ENCODE results near the gene CILP2.

The CILP2 gene

DNA sequence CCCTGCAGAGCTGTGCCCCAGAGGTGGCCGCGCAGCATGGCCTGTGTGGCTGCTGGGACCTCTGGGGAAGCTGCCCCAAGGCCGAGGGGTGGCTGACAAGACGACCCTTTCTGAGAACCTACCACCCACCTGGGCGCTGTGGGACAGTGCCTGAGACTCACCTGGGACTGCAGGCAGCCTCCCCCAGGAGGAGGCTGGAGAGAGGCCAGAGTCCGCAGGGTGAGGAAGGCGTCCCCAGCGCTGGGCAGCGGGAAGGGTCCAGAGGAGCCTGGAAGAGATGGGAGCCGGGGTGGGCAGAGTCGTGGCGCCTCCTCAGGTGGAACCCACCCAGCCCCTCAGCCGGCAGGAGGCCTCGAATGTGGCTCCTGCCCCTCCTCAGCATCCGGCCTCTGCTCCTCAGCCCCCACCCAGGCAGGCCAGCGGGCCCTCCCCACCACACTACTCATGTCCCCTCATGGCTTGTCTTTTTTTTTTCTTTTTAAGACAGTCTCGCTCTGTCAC is 25.3 kb downstream of the CILP2 start:
- no peak for DNase-seq (ENCODE audit: low spot score)

DNA sequence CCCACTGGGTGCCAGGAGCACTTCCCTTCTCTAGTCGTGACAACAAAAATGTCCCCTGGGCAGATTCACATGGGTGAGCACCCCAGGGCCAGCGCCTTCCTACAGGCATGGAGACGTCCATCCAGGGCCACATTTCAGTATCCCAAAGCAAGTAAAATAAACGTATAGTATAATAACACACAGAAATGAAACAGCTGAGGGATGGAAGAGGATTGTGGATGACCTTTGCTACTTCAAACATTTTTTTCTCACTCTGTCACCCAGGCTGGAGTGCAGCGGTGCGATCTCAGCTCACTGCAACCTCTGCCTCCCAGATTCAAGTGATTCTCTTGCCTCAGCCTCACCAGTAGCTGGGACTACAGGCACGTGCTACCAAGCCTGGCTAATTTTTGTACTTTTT is 28.2 kb downstream of the CILP2 start:
- DNase-seq (ENCODE audit: low spot score): no peak

GRCh38 chr19:19567391-19567790 is 29.3 kb downstream of the CILP2 start:
- DNase-seq (ENCODE audit: low spot score): no peak

DNA sequence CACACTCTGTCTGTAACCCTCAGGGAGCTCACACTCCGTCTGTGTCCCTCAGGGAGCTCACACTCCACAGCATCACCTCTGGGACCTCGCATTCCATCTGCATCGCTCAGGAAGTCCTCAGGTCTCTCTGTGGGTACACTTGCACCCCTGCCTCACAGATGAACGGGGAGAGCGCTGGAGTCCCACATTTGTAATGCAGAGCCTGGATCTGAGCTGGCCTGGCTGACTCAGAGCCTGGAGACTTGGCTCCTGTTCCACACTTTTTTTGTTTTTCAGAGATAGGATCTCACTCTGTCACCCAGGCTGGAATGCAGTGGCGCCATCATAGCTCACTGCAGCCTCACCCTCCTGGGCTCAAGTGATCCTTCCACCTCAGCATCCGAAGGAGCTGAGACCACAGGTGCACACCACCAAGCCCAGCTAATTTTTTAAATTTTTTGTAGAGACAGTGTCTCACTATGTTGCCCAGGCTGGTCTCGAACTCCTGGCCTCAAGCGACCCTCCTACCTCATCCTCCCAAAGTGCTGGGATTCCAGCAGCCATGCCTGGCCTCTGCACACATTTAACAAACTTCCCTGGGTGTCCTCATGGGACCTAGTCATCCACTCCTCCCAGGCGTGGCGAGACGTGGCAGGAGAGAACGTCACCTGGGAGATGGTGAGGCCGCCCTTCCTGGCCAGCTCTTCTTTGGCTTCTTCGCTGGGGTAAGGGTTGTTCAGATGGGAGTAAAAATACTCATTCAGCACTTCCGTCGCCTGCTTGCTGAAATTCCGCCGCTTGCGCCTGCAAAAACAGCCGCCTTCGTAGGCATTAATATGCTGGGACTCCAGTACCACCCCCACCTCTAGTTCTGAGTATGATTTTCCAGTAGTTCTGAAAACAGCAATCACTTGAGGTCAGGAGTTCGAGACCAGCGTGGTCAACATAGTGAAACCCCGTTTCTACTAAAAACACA is 31.0 kb downstream of the CILP2 start:
- DNase-seq (ENCODE audit: low spot score): no peak

- no peak for DNase-seq (ENCODE audit: low spot score)
Measured at GRCh38 chr19:19570571-19570970, 32.5 kb downstream of the CILP2 start.

DNA sequence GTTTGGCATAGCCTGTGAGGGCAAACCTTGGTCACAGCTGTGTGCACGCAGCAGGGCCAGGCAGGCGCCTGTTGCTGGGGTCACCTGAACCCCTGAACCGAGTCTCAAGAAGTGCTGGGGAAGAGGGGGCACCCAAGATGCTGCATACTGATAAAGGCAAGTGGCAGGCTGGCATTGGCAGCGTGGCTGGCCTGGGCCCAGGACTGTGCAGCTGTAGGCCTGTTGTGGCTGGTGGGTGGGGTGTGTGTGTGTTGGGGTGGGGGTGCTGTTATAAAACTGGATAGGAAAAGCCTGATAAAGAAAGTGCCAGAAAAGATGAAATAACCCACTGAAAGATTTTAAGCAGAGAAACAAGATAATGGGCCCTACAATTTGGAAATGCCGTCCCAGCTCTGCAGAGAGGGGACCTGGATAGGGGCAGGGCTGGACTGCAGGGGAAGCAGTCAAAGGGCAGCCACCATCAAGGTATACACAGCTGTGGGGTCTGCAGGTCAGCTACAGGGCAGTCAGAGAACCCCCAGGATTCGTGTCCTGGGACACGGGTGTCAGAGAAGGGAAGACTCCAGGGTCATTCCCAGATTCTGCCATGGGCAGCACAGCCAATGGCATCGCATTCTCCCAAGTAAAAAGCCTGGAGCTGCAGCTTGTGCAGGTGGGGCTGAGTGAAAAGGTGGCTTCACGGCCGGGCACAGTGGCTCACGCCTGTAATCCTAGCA is 33.2 kb downstream of the CILP2 start:
- DNase-seq (ENCODE audit: low spot score): no peak

DNA sequence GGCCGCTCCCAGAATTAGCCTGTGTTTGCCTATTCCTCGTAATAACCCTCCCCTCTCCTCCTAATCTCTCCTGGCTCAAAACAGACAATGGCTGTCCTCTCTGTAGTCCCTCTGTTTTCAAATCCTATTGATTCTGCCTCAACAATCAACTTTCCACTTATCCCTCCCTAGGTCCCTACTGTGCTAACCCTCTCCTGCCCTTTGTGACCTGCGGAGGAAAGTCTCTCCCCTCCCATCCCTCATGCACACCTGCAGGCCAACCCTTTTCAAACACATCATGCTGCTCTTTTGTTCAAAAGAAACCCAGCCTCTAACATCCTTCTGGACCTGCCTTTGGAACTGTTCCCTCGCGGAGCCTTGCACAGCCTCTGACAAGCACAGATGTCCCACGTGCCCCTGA is 37.3 kb downstream of the CILP2 start:
- no peak for DNase-seq (ENCODE audit: low spot score)

DNA sequence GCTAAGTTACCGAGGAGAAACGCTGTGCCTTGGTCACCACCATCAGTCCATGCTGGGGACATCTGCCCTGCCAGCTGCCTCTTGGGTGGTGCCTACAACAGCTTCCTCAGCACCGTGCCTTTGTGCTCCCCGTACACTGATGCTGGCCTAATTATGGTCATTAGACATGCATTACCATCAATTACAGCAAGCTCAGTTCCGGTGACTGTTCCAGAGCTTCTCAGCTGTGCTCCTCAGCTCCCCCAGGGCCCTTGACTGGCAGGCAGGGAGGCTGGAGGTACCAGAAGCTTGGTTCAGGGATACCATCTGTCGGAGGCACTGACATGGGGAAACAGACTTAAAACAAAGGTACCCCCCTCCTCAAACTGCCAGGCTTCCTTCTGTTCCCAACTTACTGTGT is 40.2 kb downstream of the CILP2 start:
- DNase-seq (ENCODE audit: low spot score): no peak

GRCh38 chr19:19579533-19580361 is 41.7 kb downstream of the CILP2 start:
- DNase-seq (ENCODE audit: low spot score): no peak

GRCh38 chr19:19580418-19580817 is 42.4 kb downstream of the CILP2 start:
- DNase-seq (ENCODE audit: low spot score): no peak

- no peak for DNase-seq (ENCODE audit: low spot score)
Measured at GRCh38 chr19:19581391-19581790, 43.3 kb downstream of the CILP2 start.

- DNase-seq (ENCODE audit: low spot score): no peak
Measured at GRCh38 chr19:19582471-19582870, 44.4 kb downstream of the CILP2 start.

GRCh38 chr19:19584356-19584755 is 46.3 kb downstream of the CILP2 start:
- no peak for DNase-seq (ENCODE audit: low spot score)

DNA sequence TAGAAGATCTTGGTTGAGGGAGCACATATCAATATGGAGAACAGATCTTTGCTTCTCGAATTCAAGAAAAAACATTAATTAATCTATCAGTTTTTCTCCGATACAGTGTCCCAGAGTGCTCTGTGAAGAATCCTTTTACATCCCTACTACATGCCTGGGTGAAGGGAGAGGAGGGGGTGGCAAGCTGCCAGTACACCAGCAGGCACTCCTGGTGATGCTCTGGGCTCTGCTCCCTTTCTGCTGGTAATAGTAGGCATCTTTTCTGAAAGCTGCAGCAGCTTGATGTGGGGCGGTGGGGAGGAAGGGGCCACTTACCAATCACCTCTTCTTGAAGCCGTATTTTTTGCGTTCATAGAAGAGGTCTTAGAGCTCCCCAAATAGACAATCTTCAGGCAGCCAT is 49.7 kb downstream of the CILP2 start:
- DNase-seq (ENCODE audit: low spot score): no peak

DNA sequence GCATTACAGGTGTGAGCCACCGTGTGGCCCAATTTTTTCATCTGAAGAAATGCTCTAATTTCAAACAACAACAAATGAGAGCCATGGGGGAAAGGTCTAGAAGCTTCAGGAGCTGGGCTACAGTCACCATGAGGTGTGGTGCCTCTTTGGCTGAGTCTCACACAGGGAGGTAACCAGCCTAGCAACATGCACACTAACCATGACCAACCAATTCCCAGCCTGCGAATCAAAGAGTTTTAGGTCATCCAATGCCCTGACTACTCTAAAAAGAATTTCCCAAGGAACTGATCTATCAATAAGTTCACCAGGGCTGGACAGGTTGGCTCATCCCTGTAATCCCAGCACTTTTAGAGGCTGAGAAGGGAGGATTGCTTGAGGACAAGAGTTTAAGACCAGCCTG is 50.5 kb downstream of the CILP2 start:
- no peak for DNase-seq (ENCODE audit: low spot score)

DNA sequence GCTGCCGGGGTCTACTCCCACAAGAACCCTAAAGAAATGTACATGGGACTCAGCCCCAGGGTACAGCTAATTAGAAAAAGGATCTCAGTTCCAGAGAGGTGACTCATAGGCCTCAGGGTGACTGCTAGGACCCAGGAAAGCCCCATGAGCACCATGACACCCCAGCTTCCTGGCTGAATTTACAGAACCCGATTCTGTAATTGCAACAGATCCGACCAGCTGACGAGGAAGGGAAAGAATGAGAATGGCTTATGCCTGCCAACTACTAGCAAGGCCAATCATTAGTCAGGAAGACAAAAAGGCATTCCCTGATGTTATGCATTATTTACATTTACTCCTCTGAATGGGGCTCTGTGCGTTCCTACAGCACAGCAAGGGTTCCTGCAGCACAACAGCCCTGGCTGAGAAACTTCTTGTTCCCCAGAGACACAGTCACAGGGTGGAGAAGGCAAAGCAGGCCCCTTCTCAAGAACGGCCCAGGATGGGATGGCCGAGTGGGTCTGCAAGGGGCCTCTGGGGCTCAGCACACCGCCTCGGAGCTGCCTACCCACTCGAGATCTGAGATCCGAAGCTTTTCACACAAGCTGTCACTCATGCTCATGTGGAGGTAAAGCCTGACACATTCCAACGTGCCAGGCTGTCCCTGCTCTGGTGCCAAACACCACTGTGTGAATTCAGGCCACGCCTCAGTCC is 53.2 kb downstream of the CILP2 start:
- DNase-seq (ENCODE audit: low spot score): peak; percentile 9

DNA sequence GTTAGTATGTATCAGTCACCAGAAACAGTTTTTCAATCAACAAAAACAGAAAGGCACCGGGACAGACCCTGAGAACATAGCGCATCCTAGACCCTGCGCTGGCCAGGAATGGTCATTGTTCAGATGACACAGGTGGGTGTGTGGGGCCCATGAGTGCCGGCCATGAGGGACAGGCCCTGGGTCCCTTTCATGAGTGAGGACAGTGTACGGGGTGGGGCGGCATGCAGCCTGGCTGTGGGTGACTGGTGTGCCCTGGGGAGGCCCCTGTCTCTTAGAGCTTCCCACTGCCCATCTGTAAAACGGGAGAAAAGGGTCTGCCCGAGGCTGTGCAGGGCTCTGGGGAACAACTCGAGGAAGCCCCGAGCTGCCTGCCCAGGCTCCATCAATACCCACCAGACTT is 54.6 kb downstream of the CILP2 start:
- no peak for DNase-seq (ENCODE audit: low spot score)

GRCh38 chr19:19594381-19594780 is 56.3 kb downstream of the CILP2 start:
- no peak for DNase-seq (ENCODE audit: low spot score)

DNA sequence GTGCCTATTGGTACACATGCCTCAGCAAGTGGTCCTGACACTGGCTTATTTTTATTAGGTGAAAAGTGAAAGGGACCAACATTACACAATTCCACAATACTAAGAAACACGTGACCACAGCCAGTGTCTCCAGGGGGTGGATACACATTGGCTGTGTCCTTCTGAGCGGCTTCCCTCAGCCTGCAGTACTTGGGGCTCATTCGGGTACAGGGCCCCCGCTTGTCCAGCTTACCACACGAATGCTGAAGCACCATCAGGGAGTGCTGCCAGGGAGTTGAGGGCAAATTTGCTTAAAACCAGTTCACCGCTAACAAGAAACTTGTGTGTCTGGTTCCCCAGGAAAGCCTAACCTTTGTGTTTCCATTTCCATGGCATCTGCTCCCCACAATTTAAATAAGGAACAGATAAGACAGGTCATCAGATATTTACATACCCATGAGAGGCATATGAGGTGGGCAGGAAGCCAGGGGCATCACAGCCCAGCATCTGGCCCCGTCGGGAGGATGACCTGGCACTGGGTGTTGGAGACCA is 57.2 kb downstream of the CILP2 start:
- DNase-seq (ENCODE audit: low spot score): no peak
